Measurements from ENCODE around the gene NUP93.
"Not testable (repeated sequence)": the region's sequence is repeated elsewhere in the genome, so short reads cannot be mapped to it uniquely, and the experiment has no call there.

NUP93 gene

DNA sequence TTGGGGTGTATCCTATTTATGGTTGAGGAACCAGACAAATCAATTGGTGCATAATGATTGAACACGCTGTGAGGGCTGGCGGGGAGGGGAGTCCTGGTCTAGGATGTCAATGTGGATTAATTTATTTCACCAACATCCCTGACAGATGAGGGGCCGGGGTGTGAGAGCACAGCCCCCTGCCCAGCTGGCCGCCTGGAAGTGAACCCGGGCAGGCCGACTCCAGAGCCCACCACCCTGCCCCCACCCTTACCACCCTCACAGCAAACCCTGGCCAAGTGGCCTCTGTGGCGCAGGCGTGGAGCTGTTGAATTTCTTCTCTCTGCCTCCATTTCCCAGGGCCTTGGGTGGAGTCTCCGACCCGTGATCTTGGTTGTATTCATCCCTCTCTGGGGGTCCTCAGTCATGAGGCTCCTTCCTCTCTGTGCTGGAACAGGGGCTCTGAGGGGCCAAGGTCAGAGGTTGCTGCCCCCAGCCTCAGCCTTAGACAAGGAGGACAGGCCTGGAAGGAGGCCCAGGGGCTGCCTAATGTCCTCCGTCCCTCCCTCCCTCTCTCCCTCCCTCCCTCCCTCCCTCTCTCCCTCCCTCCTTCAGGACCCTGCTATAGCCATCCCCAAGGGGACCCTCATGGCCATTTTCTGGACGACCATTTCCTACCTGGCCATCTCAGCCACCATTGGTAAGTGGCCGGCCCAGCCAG is 147.7 kb downstream of the NUP93 start:
- DNase-seq: no peak

DNA sequence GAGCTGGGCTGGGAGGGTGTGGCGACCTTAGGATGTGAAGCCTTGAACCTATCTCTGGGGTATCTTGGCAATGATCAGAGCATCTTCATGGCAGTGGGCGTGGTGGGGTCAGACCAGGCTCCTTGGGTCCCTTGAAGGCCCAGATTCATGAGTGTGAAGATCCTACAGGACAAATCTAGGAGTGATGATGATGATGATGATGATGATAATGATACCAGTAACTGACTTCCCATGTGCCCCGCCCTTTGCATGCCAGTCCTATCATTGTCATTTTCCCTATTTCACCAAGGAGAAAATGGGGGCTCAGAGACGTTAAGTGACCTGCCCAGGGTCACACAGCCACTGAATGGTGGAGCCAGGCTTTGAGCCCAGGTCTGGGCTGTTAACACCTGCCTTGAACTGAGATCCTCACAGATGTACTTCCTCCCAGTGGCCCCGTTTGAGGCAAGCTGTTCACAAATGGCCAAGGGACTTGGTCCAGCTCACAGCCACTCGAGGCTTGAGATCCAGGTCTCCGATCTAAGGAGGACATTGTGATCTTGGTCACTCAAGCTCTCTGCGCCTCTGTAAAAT is 148.4 kb downstream of the NUP93 start:
- no peak for DNase-seq

GRCh38 chr16:56879276-56879675 is 149.3 kb downstream of the NUP93 start:
- no peak for DNase-seq

GRCh38 chr16:56880176-56880575 is 150.2 kb downstream of the NUP93 start:
- DNase-seq: no peak

GRCh38 chr16:56880685-56881084 is 150.8 kb downstream of the NUP93 start:
- no peak for DNase-seq

GRCh38 chr16:56882077-56882800 is 152.3 kb downstream of the NUP93 start:
- DNase-seq: no peak

GRCh38 chr16:56883586-56883985 is 153.7 kb downstream of the NUP93 start:
- DNase-seq: no peak

DNA sequence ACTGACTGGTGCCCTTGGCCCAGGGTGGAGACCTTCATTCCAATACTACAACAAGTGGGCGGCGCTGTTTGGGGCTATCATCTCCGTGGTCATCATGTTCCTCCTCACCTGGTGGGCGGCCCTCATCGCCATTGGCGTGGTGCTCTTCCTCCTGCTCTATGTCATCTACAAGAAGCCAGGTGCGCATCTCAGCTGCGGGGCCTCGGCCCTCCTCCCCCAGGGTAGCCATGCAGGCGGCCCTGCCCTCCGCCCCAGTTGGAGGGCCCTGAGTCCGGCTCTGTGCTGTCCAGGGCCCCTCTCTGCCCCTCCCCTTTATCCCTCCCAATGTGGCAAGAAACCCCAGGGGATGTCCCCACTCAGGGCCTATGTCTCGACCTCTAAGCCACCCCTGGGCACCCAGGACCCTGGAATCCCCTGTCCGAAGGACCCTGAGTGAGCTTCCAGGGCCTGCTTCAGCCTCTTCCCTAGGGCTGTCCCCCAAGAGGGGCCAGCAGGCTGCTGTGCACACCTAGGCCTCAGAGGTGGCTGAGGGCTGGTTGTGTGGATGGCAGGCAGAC is 154.2 kb downstream of the NUP93 start:
- no peak for DNase-seq

- not testable (repeated sequence) for DNase-seq
Measured at GRCh38 chr16:56884929-56885328, 155.0 kb downstream of the NUP93 start.

DNA sequence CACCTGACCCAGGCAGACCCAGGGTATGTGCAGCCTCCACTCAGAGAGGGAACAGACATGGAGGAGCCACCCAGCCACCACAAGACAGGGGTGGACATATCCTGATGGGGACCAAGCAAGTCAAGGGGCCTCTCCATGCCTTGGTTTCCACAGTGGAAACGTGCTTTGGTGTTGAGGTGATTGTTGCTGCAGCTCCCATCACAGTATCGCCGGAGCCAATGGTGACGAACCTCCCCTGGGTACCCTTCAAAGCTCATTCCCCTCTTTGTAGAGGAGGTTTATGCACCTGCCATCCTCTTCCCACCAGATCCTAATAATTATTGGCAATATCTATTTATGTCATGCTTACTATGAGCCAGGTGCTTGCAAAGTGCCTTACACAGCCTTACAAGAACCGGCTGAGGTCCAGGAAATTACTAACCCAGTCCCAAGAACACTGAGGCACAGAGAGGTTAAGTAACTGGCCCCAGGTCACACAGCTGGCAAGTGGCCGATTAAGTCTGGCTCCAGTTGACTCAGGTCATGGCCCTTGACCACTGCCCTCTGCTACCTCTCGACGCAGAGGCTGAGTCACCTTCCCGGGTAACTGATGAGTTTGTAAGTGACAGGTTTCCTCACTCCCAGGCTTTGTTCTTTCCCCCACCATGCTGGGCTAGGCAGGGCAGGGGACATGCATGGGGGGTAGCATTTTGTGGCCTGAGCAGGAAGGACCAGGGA is 155.7 kb downstream of the NUP93 start:
- no peak for DNase-seq

DNA sequence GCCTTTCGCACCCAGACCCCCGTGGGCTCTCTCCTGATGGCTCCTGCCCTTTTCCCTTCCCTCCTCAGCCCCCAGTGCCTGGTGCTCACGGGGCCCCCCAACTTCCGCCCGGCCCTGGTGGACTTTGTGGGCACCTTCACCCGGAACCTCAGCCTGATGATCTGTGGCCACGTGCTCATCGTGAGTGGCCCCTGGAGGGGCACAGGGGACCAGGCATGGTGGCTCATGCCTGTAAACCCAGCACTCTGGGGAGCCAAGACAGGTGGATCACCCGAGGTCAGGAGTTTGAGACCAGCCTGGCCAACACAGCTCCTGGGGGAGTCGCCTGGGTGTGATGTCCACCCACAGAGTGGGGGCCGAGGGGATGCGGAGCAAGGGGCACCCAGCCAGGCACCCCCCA is 156.4 kb downstream of the NUP93 start:
- no peak for DNase-seq

GRCh38 chr16:56886826-56887225 is 156.9 kb downstream of the NUP93 start:
- no peak for DNase-seq

DNA sequence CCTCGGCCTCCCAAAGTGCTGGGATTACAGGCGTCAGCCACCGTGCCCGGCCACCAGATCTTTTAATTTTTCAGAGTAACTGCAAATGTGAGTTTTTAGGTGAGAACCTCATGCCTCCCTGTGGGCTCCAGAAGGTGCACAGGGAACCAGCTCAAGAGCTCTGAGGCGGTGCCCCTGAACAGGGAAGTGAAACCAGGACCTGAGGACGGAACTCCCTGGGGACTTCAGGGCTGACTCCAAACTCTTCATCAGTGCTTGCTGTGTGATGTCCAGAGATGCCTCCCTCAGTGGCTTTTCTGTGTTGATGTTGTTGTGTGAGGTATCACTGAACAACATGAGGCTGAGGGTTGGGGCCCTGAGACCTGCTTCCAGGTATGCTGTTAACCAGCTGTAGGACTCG is 158.9 kb downstream of the NUP93 start:
- DNase-seq: no peak

GRCh38 chr16:56889206-56889605 is 159.3 kb downstream of the NUP93 start:
- DNase-seq: no peak

- DNase-seq: no peak
Measured at GRCh38 chr16:56891685-56892084, 161.8 kb downstream of the NUP93 start.

DNA sequence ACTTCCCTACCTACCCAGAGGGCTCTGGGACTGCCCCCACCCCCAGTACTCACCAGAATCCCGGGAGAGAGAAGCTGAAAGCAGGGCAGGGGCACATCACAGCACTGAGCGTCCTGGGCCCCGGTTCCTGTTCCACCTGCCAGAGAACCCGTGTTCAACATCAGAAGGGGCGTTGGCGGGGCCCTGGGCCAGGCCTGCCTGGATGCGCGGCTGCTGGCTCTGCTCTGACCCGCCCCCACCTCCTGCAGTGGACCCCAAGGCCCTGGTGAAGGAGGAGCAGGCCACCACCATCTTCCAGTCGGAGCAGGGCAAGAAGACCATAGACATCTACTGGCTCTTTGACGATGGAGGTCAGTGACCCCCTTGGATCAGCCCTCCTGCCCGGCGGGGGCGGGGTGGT is 162.8 kb downstream of the NUP93 start:
- no peak for DNase-seq

GRCh38 chr16:56894331-56894917 is 164.5 kb downstream of the NUP93 start:
- no peak for DNase-seq

DNA sequence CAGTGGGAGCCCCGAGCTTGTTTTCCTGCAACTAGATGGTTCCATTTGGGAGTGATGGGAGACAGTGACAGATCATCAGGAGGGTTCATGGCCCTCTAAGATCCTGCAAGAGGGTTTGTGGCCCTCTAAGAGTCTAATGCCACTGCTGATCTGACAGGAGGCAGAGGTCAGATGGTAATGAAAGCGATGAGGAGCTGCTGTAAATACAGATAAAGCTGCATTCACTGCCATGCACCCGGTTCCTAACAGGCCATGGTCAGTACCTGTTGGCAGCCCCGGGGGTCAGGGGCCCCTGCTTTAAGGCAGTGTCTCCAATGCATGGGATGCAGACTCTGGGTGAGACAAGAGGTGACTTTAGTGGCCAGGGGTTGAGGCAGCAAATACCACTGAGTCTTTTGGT is 165.9 kb downstream of the NUP93 start:
- DNase-seq: no peak

GRCh38 chr16:56896244-56896643 is 166.3 kb downstream of the NUP93 start:
- no peak for DNase-seq

- no peak for DNase-seq
Measured at GRCh38 chr16:56897026-56897799, 167.3 kb downstream of the NUP93 start.

DNA sequence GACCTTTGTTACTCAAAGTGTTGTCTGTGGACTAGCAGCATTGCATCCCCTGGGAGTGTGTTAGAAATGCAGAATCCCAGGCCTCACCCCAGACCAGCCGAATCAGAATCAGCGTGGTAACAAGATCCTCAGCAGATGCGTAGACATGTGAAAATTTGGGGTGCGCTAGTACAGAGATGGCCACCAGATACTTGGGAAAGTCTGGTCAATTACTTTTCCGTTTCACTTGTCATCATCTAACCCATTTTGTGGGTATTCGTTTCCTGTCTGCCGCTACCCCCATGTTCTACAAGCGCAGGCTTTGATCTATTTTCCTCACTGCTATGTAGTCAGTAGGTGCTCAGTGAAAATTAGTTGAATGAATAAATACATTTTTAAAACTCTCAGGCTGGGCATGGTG is 168.9 kb downstream of the NUP93 start:
- no peak for DNase-seq
